HG02610 (cell line): Measurements from ENCODE around the gene TGM3.

Source experiments
- ATAC-seq: cut with Tn5 transposase; IDR thresholded peaks from one replicate; pipeline ENCODE4 v1.9.1; 2021; ENCODE audit warnings: mild to moderate bottlenecking, moderate library complexity; ENCODE audit not compliant: unreplicated experiment

TGM3 gene

DNA sequence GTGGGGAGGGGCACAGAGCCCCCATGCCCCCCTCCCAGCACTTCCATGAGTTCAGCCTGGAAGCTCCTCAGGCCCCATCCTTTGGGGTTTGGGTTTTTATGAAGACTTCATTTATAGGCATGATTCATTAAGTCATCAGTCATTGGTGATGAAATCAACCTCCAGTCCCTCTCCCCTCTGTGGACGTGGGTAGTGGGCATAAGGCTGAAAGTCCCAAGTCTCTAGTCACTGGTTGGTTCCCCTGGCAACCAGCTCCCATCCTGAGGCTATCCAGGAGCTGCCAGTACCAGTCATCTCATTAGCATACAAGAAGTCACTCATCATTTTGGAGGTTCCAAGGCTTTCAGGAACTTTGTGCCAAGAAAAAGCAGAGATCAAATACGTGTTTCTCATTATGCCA lies 9.2 kb downstream of the TGM3 start:
- ATAC-seq = no peak

DNA sequence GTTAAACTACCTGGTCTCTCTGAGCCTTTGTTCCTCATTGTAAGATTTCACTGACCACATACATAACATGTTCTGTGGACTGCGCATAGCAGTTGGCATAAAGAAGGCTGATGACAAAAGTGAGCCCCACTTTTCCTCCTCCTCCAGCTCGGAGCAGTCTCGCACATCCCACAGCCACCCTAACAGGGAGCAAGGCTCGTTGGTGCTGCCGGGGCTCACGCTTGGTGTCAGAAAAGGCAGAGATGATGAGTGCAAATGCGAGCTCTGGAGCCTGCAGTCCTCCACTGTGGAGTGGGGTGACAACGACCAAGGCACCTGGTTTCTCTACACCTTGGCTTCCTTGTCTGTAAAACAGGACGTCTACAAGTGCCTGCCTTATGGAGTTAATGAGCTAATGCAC lies 9.7 kb downstream of the TGM3 start:
- ATAC-seq = no peak

DNA sequence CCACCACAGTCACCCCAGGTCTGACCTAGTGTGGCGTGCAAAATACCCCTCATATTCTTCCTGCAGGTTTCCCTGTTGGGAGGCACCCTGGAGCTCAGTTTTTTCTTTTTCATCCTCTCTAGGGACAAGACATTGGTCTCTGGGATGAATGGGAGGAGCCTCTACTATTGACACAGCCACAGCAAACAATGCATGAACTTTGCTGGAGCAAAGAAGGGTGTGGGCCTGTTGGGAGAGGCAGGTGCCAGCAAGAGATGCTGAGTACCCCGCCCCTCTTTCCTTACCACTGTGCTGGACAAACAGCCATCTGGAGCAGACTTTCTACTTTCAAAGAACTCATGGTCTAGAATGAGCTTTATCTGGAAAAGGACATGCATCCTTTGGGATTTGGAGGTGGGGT lies 10.1 kb downstream of the TGM3 start:
- ATAC-seq = no peak

DNA sequence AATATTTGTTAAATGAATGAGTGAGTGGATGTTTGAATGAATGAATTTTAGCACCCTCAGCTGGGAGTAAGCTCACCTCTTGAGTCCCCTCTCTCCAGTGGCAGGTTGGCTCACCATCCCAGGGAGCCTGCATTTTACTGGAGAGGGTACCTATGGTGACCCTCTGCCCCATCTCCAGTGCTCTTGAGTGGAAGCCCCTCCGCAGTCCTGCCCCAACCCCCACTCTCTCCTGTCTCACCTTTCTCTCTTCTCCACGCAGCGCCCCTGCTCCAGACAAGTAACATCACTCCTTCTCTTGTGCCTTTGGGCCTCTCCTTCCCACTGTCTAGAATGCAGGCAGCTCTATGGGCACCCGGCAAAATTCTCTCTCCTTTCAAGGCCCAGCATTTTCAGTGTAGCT lies 11.3 kb downstream of the TGM3 start:
- no peak for ATAC-seq

DNA sequence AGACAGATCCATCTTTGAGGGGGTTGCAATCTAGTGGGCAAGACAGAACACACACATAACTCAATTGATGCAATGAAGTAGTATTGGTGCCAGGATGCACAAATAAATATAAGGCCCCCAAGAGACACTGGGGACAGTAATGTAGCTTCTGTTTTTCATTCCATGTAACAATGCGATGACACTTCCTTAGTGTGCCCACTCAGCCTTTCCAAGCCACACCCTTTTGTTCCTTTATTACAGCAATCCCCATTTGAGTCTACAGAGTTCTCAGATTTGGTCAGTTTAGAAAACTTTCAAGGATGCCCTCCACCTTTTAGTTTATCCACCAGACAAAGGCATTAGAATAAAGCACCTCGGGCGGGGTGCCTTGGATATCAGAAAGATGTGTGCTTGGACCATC lies 15.5 kb downstream of the TGM3 start:
- no peak for ATAC-seq

DNA sequence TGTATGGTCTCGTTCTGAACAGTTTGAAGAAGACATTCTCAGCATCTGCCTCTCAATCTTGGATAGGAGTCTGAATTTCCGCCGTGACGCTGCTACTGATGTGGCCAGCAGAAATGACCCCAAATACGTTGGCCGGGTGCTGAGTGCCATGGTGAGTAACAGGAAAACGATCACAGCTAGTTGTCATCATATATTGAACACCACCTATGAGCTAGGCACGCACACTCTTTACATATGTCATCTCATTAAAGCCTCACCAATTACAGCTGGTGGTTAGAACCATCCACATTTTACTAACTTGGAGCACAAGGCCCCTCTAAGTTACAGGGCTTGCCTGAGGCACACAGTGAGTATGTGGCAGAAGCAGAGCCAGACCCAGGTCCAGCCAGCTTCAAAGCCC lies 17.1 kb downstream of the TGM3 start:
- ATAC-seq = no peak

DNA sequence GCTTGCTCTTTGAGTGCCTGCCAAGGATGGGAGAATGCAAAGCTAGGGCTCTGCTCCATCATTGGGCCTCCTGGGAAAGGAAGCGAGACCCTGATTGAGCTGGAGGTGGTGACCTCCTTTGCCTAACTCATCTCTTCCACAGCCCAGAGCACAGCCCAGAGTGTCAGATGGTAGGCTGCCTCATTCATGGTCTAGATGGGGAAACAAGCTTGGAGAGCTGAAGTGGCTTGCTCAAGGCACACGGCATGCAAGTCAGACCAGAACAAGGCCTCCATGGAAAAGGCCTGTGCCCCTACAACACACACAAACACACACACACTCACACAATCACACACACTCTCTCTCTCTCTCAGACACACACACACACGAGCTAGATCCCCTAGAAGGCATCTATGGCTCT lies 17.5 kb downstream of the TGM3 start:
- ATAC-seq = no peak

DNA sequence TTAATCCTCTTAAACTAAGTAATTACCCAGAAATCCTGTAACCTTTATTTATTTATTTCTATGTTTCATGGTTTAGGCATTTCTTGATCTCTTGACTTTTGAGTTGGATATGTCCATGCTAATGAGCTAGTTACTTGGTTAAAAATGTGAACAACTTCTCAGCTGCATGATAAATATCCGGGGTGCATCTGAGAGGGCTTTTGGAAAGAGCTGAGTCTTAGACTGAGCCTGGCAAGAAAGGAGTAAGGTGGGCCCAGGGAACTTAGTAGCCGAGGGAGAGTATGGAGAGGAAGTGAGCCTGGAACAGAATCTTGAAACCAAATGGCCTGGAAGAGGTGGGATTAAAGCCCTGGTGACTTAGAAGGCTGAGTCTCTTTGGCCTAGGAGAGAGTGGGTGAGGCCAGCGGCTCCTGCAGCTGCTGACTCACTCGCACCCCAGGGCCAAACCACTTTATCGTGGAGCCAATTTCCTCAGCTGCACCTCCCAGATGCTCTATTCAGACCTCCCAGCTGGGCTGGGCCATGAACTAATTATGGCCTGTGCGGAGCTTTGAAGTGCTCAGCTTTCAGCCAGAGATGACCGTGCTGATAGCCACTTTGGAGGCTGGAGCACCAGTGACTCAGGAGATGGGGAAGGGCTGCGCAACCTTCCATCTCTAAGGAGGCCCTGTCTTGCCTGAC lies 19.1 kb downstream of the TGM3 start:
- no peak for ATAC-seq

DNA sequence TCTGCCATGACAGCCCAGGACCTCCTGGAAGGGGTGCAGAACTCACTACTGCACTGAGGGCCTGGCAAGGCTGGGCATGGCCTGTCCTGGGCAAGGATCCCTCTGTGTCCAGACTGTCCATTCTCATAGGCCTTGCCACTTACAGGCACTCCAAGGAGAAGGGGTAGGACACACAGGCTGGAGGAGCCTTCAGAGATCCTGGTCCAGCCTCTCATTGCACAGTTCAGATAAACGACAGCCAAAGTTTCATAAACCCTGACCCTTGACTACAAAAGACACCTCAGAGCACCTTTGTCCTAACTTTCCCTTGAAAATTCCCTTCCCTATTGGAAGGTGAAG lies 19.6 kb downstream of the TGM3 start:
- ATAC-seq = no peak

DNA sequence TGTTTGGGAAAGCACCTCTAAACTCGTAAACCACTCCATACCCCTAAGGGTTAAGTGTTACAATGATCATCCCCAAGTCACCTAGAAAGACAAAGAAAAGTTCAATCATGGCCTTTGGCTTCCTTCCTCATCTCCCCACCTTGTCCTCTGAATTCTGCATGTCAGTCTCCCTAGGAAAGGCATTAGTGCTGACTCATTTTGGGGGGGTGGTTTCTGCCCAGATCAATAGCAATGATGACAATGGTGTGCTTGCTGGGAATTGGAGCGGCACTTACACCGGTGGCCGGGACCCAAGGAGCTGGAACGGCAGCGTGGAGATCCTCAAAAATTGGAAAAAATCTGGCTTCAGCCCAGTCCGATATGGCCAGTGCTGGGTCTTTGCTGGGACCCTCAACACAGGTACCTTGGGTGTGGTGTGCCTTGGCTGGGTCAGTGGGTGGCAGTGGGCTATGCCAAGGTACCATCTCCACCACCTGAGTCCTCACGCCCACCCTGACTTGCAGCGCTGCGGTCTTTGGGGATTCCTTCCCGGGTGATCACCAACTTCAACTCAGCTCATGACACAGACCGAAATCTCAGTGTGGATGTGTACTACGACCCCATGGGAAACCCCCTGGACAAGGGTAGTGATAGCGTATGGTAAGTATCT lies 21.2 kb downstream of the TGM3 start:
- ATAC-seq = no peak

DNA sequence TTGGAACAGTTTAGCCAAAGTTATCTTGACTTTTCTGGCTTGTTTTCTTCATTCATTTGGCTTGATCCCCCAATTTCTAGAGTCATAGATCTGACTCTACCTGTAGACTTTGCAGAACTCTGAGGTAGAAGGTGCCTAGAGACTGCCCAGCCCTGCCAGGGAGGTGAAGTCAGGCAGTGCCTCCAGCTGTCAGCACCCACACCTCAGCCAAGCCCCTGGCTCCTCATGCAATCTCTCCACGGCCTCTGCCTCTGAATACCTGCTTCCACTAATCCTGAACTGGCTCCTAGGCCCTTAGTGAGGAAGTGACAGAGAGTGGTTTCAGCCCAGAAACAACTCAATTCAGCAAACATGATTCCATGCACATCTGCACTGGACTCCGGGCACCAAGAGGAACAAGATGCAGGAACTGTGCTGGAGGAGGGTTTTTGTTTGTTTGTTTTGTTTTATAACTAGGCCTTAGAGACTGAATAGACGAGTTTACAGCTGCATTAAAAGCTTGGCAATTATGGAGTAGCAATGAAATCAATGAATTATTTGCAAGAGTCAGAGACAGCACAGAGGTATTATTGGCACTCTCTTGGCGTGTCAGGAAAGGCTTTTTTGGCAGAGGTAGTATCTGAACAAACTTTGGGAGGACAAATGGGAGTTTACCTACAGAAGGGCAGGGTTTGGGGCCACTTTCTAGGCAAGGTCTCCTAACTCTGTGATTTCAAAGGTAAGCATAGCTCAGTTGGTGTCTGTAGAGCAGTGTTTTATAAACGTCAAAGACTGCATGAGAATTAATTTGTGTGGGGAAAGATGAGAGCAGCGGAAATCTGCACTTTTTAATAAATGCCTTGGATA lies 25.2 kb downstream of the TGM3 start:
- ATAC-seq = no peak

DNA sequence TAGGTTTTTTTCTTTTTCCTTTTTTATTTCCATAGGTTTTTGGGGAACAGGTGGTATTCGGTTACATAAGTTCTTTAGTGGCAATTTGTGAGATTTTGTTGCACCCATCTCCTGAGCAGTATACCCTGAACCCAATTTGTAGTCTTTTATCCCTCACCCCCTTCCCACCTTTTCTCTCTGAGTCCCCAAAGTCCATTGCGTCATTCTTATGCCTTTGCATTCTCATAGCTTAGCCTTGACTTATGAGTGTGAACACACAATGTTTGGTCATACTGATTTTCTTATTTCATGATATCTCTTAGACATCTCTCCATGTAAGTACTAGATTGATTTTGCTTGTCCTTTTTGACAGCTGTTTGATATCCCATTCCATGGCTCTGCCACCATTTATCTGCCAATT lies 27.2 kb downstream of the TGM3 start:
- ATAC-seq = no peak

DNA sequence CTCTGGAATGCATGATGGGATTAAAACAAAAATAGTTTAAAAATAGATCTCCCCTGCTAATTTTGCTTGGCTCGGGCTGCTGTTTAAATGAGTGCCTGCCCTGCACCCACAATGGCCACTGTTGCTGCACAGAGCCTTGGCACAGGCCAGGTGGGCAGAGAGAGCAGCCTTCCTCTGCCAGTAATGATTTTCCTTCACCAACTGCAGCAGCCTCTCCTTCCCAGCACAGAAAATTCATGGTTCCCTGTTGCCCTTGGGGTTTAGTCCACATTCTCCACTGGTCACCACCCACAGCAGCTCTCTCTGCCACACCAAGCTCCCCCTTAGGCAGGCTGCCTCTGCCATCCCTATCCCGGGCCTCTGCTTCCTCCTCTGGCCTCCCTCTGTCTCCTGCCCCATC lies 30.2 kb downstream of the TGM3 start:
- no peak for ATAC-seq

DNA sequence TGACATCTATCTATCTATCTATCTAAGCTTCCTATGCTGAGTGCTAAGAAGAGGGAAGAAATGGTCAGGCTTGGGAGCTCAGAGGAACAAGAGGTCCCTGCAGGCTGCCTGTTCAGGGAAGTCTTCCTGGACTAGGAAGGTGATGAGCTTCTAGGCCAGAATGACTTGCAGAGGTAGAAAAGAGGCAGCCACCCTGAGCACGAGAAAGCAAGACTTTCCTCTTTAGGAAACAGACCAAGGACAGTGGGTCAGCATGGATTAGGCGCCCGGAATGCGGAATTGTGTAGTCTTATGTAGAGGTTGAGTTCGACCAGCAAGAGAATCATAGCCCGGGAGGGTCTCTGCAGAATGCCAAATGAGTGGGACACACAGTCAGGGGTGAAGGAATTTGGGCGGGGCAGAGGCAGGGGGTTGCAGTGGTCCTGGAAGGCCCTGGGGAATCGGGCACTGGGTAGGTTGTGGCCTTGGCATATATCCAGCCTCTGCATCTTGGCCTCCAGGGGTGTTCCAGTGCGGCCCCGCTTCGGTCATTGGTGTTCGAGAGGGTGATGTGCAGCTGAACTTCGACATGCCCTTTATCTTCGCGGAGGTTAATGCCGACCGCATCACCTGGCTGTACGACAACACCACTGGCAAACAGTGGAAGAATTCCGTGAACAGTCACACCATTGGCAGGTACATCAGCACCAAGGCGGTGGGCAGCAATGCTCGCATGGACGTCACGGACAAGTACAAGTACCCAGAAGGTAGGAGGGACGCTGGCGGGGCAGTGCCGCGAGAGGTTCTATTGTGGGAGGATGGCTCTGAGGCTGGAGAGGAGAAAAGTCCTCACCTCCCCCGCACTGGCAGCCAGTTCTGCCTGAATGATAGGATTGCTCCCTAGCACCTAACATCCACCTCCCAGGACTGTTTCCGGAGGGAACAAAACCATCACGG lies 32.1 kb downstream of the TGM3 start:
- no peak for ATAC-seq

DNA sequence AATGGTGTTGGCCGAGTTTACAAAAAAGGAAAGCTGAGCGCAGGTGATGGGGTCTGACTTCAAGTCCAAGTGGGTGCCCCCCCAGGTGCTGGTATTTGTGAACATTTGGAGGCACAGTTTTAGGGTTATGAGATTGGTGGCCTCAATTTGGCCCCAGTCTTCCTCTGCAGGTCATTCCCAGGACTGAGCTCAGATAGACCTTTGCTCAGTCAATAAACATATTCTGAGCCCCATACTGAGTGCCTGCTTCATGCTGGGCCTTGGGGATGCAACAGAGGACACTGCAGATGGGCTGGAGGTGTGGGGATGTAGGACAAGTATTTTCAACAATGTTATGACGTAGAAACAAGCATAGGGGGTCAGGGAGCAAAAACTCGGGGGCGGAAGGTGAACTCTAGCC lies 33.5 kb downstream of the TGM3 start:
- no peak for ATAC-seq

DNA sequence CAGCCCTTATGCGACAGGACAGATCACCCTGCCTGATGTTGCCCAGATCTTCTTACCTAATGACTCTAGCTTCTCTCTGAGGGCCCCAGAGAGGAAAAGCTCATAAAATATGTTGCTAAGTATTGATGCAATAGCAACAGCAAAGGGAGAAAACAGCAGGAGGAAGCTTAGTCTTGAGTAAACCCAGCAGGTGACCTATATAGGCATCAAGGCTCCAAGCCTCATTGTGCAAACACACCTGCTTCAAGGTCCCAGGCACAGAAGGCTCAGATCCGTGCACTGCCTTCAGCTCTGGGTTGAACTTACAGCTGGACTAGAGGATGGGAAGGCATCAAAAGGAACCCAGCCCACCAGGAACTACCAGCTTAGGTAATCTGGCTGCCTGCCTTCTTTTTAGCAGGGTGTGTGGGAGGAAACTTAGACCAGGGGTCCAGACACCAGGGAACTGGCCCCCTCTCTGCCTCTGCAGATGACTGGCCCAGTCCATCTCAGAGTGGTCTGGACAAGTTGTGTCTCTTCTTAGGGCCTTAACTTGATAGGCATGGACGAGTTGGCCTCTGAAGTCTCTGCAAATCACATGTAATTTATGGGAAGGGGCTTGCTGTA lies 34.4 kb downstream of the TGM3 start:
- no peak for ATAC-seq

DNA sequence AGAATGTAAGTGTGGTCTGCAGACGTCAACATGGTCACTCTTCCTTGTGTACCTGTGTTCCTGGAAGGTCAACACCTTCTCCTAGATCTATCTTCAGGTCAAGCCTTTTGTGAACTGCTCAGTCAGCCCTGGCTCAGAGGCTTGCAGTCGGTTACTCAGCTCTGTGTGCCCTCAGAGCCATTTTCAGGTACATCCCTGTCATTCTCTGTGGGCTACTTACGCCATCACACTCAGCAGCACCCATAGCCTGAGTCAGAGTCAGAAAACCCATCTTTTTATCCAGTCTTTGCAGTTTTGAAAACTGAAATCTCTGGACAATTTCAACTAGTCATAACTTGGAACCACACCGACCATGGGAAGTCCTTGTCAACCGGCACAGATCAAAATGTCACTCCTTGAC lies 35.3 kb downstream of the TGM3 start:
- no peak for ATAC-seq

DNA sequence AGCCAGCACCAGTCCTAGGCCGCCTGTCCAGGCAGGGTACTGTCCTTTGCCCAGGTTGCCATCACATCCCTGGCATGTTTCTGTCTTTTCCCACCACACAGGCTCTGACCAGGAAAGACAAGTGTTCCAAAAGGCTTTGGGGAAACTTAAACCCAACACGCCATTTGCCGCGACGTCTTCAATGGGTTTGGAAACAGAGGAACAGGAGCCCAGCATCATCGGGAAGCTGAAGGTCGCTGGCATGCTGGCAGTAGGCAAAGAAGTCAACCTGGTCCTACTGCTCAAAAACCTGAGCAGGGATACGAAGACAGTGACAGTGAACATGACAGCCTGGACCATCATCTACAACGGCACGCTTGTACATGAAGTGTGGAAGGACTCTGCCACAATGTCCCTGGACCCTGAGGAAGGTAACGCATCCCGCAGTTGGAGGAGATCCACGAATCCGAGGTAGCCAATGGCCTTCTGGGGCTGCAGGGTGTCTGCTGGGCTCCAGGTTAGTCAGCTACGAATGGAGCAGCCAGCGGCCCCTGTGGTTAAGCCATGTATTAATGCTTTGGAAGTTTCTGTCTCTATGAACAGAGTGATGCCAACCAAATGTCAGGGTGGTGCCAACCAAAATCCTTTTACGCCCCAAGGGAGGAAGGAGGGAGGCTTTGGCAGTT lies 36.2 kb downstream of the TGM3 start:
- no peak for ATAC-seq

DNA sequence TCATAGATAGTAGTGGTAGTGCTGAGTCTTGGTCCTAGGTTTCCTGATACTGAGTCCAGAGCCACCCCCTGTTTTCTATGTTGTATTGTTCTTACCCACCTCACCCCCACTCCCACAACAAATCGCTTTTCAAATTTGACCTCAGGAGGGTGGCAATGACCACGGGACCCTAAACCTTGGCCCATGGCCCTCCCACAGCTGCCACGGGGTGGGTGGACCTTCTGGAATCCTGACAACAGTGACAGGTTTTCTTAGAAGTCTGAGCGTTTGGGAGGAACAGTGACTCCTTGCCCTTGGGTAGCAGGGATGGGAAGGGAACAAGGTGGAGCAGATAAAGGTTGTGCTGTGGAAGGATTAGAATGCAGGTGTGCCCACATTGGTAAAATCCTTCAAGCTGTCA lies 36.9 kb downstream of the TGM3 start:
- ATAC-seq = no peak

DNA sequence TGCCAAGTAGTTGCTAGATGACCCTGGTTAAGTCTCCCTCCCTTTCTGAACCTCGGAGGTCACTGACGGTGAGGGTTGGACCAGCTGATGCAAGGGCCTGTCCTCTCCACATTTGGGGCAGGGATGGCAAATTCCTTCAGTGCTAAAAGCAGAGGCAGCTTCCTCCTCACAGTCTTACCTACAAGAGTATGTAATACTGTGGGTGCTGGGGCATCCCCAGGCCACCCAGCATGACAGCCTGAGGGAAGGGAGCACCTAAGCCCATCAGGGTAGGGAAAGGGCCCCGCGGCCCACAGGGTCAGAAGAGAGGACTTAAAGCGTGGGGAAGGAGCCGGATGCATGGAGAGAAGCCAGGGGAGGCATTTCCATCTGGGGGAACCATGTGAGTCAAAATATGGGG lies 38.0 kb downstream of the TGM3 start:
- no peak for ATAC-seq
